WERI-Rb-1 (cell line): Measurements from ENCODE around the gene OR51B5.
"Not testable (repeated sequence)": the region's sequence is repeated elsewhere in the genome, so short reads cannot be mapped to it uniquely, and the experiment has no call there.

ENCODE experiments used
- DNase-seq: peaks from one replicate; pipeline ENCODE4 v3.0.0-alpha.2; 2020
- H3K27ac ChIP-seq: fragments of 250-450 bp; sonication (Bioruptor Pico); 2 replicates; pipeline ENCODE4 v1.5.1; 2020; ENCODE audit warnings: mild to moderate bottlenecking, moderate library complexity
- H3K27me3 ChIP-seq: fragments of 250-450 bp; sonication (Bioruptor Pico); 2 replicates; pipeline ENCODE4 v1.5.1; 2021; ENCODE audit warnings: mild to moderate bottlenecking, low read depth, moderate library complexity; ENCODE audit not compliant: insufficient read depth, severe bottlenecking
- H3K36me3 ChIP-seq: fragments of 250-450 bp; sonication (Bioruptor Pico); 2 replicates; pipeline ENCODE4 v1.5.1; 2020; ENCODE audit warnings: mild to moderate bottlenecking, moderate library complexity
- H3K4me3 ChIP-seq: 2 replicates; pipeline ENCODE4 v1.5.1; 2011; ENCODE audit warnings: low read depth, mild to moderate bottlenecking, control low read depth, low read length
- H3K9me3 ChIP-seq: fragments of 250-450 bp; sonication (Bioruptor Pico); 2 replicates; pipeline ENCODE4 v1.5.1; 2021; ENCODE audit warnings: mild to moderate bottlenecking, moderate library complexity; ENCODE audit not compliant: severe bottlenecking
- CTCF ChIP-seq: IDR thresholded peaks from 2 replicates; pipeline ENCODE4 v1.5.1; 2011; ENCODE audit warnings: low read depth, mild to moderate bottlenecking, control low read depth, inconsistent platforms, low read length

The OR51B5 gene

GRCh38 chr11:5345831-5346230 is 2.5 kb upstream of the OR51B5 start:
- H3K4me3 ChIP-seq = no peak overlapping the region
- H3K9me3 ChIP-seq = no peaks in the 10 kb centered on the region
- H3K27ac ChIP-seq = no peak overlapping the region
- peaks cover 49% of the 10 kb centered on the region for H3K27me3 ChIP-seq
- no peak for DNase-seq
- TF ChIP-seq CTCF = no peak
- H3K36me3 ChIP-seq = no peaks in the 10 kb centered on the region

- no peak for DNase-seq
- no peak for TF ChIP-seq CTCF
- H3K36me3 ChIP-seq = no peaks in the 10 kb centered on the region
- H3K27ac ChIP-seq = no peak overlapping the region
- H3K9me3 ChIP-seq = no peaks in the 10 kb centered on the region
- H3K4me3 ChIP-seq = no peak overlapping the region
- H3K27me3 ChIP-seq = peaks cover 42% of the 10 kb centered on the region
Measured at GRCh38 chr11:5339771-5340322, 3.5 kb downstream of the OR51B5 start.

- DNase-seq, H3K4me3 ChIP-seq, H3K9me3 ChIP-seq, H3K36me3 ChIP-seq, H3K27ac ChIP-seq: not testable (repeated sequence)
- peaks cover 38% of the 10 kb centered on the region for H3K27me3 ChIP-seq
Measured at GRCh38 chr11:5337253-5337652, 6.1 kb downstream of the OR51B5 start.

GRCh38 chr11:5336331-5336730 is 7.0 kb downstream of the OR51B5 start:
- DNase-seq = no peak
- Histone ChIP-seq H3K27ac (no peak overlapping the region), H3K36me3 (no peaks in the 10 kb centered on the region), H3K4me3 (no peak overlapping the region), H3K9me3 (no peaks in the 10 kb centered on the region), H3K27me3 (peaks cover 40% of the 10 kb centered on the region)
- no peak for TF ChIP-seq CTCF

GRCh38 chr11:5335170-5335569 is 8.2 kb downstream of the OR51B5 start:
- no peak overlapping the region for H3K27ac ChIP-seq
- no peaks in the 10 kb centered on the region for H3K9me3 ChIP-seq
- TF ChIP-seq CTCF = no peak
- H3K27me3 ChIP-seq = peaks cover 40% of the 10 kb centered on the region
- DNase-seq = no peak
- no peaks in the 10 kb centered on the region for H3K36me3 ChIP-seq
- H3K4me3 ChIP-seq = no peak overlapping the region

- no peak within 1 kb of the TSS for H3K4me3 ChIP-seq
- TF ChIP-seq CTCF = no peak
- H3K9me3 ChIP-seq = no peaks in the 10 kb centered on the region
- DNase-seq = no peak
- H3K27ac ChIP-seq = no peak within 1 kb of the TSS
- peaks cover 62% of the 10 kb centered on the region for H3K27me3 ChIP-seq
- H3K36me3 ChIP-seq = no peaks in the 10 kb centered on the region
Measured at GRCh38 chr11:5324197-5324596, 19.1 kb downstream of the OR51B5 start, which contains the start of gene OR51B2. TSS of gene OR51B2 (minus strand) at chr11:5324297. CDS start at chr11:5324297, 0 bp downstream.
